GM12891 (cell line): ENCODE measurements around the gene XPOT.

Experiments
- POLR2A ChIP-seq: IDR thresholded peaks from 2 replicates; pipeline ENCODE4 v1.6.1; 2011; ENCODE audit warnings: low read depth, low read length, control low read depth
- POLR2AphosphoS5 ChIP-seq: IDR thresholded peaks from 2 replicates; pipeline ENCODE4 v1.6.1; 2011; ENCODE audit warnings: low read depth, low read length, control low read depth
- SPI1 ChIP-seq: IDR thresholded peaks from 2 replicates; pipeline ENCODE4 v1.6.1; 2011; ENCODE audit warnings: low read depth, low read length, control low read depth

DNA sequence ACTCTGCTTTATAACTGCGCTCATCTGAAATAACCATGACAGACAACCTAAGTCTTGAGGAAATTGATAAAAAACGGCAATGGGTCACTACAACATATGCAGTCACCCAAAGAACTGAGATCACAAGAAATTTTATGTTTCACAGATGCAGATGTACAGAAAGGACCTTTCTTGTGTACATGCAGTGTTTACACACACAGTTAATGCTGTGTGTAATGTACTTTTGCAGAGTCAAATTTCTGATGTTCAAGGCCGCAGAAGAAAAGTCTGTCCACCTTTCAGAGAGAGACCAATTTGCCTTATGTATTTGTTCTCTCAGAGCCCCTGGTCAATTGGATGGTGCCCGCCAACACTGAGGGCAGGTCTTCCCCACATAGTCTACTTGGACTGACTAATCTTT lies 24.8 kb downstream of the XPOT start:
- TF ChIP-seq POLR2AphosphoS5 (no peak), POLR2A (no peak), SPI1 (no peak)
